GM21515 (cell line): ENCODE data around the gene OSBPL3.
A peak's percentile ranks its signal among the peaks of the same experiment; 100 is the strongest.

Experiments used
- ATAC-seq: cut with Tn5 transposase; IDR thresholded peaks from one replicate; pipeline ENCODE4 v1.9.1; 2021; ENCODE audit not compliant: unreplicated experiment

Gene OSBPL3

GRCh38 chr7:24835643-24836042 is 144.3 kb downstream of the OSBPL3 start:
- ATAC-seq, result peak; percentile 13

GRCh38 chr7:24834128-24834798 is 145.7 kb downstream of the OSBPL3 start:
- peak; percentile 51 for ATAC-seq

GRCh38 chr7:24833549-24833948 is 146.4 kb downstream of the OSBPL3 start:
- ATAC-seq, result no peak

- no peak for ATAC-seq
Observed at GRCh38 chr7:24831240-24831639, 148.7 kb downstream of the OSBPL3 start.

GRCh38 chr7:24830440-24831050 is 149.4 kb downstream of the OSBPL3 start:
- ATAC-seq, result no peak

GRCh38 chr7:24829787-24830186 is 150.2 kb downstream of the OSBPL3 start:
- no peak for ATAC-seq

GRCh38 chr7:24828891-24829661 is 150.9 kb downstream of the OSBPL3 start:
- ATAC-seq, result no peak

GRCh38 chr7:24827589-24827988 is 152.4 kb downstream of the OSBPL3 start:
- ATAC-seq, result no peak

GRCh38 chr7:24827027-24827426 is 153.0 kb downstream of the OSBPL3 start:
- ATAC-seq, result no peak

- ATAC-seq, result no peak
Observed at GRCh38 chr7:24826662-24827020, 153.3 kb downstream of the OSBPL3 start.

- no peak for ATAC-seq
Observed at GRCh38 chr7:24825931-24826661, 153.9 kb downstream of the OSBPL3 start.

- ATAC-seq, result no peak
Observed at GRCh38 chr7:24825381-24825794, 154.6 kb downstream of the OSBPL3 start.

- no peak for ATAC-seq
Observed at GRCh38 chr7:24824896-24825295, 155.1 kb downstream of the OSBPL3 start.

- no peak for ATAC-seq
Observed at GRCh38 chr7:24824400-24824799, 155.6 kb downstream of the OSBPL3 start.

GRCh38 chr7:24821754-24822054 is 158.3 kb downstream of the OSBPL3 start:
- ATAC-seq, result no peak

GRCh38 chr7:24821045-24821753 is 158.8 kb downstream of the OSBPL3 start:
- ATAC-seq, result peak; percentile 76

- no peak for ATAC-seq
Observed at GRCh38 chr7:24820730-24821044, 159.3 kb downstream of the OSBPL3 start.

GRCh38 chr7:24819916-24820689 is 159.9 kb downstream of the OSBPL3 start:
- ATAC-seq, result peak; percentile 62

- no peak for ATAC-seq
Observed at GRCh38 chr7:24817339-24817738, 162.6 kb downstream of the OSBPL3 start.

- ATAC-seq, result no peak
Observed at GRCh38 chr7:24816868-24817267, 163.1 kb downstream of the OSBPL3 start.
